Measurements from ENCODE around the gene EPHB2.

DNA sequence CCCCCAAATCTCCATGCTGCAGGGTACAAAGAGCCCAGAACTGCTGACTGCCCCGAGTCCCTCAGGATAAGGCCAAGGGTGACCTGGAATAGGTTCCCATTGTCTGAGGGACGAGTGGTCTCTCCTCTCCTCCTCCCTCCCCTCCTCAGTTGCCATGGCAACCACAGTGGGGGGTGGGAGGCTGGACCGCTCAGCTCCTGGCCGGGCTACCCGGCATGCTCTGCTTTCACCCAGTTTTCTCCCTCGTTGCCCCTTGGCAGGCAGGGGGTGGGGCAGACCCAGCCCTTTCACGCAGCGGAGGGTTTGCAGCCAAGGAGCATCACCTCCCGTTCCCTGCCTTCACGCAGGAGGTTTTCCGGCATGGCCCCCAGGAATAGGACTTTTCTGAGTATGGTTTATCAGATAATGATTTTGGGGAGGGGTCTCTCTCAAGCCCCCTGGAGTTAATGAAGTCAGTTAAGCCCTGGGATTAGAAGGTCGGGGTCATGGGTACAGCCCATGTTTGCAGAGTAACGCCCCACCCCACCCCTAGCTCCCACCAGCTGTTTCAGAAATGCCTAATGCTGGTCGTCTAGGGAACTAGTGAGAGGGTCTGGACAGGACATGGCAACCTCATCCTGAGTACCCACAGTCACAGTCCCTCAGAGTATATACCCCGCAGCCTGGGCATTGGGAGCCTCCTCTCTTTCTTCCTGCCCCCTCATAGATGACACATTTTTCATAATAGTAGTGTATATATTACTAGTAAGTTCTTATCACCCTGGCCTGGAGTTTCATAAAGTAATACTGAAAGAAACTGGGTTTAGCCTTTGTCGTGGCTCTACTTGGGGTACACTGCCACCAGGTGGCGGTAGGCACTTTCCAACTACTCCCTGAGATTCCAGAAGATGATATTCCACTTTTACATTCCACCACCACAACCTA lies 36.9 kb upstream of the EPHB2 start:
- TF ChIP-seq, protein P1, sequence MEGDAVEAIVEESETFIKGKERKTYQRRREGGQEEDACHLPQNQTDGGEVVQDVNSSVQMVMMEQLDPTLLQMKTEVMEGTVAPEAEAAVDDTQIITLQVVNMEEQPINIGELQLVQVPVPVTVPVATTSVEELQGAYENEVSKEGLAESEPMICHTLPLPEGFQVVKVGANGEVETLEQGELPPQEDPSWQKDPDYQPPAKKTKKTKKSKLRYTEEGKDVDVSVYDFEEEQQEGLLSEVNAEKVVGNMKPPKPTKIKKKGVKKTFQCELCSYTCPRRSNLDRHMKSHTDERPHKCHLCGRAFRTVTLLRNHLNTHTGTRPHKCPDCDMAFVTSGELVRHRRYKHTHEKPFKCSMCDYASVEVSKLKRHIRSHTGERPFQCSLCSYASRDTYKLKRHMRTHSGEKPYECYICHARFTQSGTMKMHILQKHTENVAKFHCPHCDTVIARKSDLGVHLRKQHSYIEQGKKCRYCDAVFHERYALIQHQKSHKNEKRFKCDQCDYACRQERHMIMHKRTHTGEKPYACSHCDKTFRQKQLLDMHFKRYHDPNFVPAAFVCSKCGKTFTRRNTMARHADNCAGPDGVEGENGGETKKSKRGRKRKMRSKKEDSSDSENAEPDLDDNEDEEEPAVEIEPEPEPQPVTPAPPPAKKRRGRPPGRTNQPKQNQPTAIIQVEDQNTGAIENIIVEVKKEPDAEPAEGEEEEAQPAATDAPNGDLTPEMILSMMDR (IDR thresholded peaks at IDR 0.05), result peak in 4 of 7 experiments; percentile 25 to 51 (median 40)
- TF ChIP-seq EP300 (IDR thresholded peaks at IDR 0.05), result no peak
